GM12892 (cell line): ENCODE data around the gene MAP3K12.
"Not testable (repeated sequence)": the region's sequence is repeated elsewhere in the genome, so short reads cannot be mapped to it uniquely, and the experiment has no call there.

Experiments used
- DNase-seq: peaks from one replicate; pipeline ENCODE4 v3.0.0; 2011; ENCODE audit not compliant: insufficient read length
- FAIRE-seq: peaks from 2 replicates; lab custom pipeline; 2011; peaks lifted over from hg19 to GRCh38; lab: Jason Lieb, UNC
- POLR2A ChIP-seq: IDR thresholded peaks from 2 replicates; pipeline ENCODE4 v1.6.1; 2011; ENCODE audit warnings: low read depth, low read length, control low read depth
- POLR2AphosphoS5 ChIP-seq: IDR thresholded peaks from 2 replicates; pipeline ENCODE4 v1.6.1; 2011; ENCODE audit warnings: low read depth, low read length, control low read depth
- TAF1 ChIP-seq: IDR thresholded peaks from 2 replicates; pipeline ENCODE4 v1.6.1; 2011; ENCODE audit warnings: low read depth, mild to moderate bottlenecking, control low read depth, low read length, borderline replicate concordance

Gene MAP3K12

DNA sequence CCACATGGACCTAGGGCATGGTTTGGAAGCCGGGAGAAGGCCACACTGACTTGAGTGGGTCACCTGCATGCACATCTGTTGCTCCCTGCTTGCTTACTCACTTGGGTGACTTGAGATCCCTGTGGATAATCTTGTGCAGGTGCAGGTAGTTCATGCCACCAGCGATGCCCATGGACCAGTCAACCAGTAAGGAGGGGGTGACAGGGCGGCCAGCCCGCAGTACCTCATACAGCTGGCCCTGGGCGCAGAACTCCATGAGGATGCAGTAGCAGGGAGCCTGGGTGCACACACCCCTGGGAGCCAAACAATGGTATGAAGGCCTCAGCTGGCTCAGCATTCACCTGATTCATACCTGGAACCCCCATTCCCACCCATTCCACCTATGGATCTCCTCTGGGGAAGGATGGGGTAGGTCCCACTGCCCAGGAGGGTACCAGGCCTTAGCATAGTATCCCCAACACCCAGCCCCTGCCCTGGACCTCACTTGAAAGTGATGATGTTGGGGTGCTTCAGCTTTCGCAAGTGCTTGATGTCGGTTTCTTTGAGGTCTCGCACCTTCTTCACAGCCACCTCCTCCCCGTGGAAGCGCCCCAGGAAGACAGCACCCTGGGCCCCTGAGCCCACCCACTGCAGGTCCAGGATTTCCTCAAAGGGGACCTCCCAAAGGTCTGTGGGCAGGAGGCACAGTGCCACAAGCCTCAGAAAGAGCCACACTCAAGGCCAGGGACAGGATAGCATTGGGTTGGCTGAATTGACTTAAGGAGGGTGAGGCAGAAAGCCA is 13.1 kb downstream of the MAP3K12 start:
- DNase-seq, result no peak
- FAIRE-seq, result no peak

DNA sequence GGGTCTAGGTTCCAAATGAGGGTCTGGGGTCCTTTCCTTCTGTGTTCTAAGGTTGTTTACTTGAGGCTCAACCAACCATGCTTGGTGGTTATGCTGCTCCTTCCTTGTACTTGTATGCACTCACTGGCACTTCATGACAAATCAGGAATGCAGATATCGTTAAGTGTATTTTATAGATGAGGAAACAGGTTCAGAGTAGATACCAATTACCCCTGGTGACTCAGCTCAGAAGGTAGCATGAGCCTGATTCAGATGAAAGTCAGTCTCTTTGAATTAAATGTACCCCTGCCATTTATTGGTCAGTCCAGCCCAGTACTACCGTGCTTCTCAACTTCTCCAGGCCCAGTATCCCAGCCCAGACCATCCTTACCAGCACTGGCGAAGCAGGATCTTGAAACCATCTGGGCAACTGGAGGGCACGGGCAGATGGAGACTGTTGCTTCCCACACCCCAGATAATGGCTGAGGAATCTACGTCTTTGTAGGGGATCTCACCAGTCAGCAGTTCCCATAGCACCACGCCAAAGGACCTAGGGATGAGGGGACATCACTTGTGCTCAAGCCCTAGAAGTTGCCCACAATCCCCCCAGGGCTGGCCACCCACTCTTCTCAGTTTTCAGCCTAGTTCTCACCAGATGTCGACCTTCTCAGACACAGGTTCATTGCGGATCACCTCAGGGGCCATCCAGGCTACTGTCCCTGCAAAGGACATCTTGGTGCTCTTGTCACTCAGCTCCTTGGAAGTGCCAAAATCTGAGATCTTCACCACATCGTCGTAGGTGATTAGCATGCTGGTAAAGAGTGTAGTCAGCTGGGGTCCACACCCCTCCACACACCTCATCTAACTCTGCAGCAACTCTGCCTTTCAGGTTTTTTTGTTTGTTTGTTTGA is 14.3 kb downstream of the MAP3K12 start:
- no peak for FAIRE-seq
- no peak for DNase-seq
- no peak; the same call in 1 of the 2 replicates for TF ChIP-seq POLR2A

More for the DNA sequence above, 13.1 kb downstream of the MAP3K12 start:
- TF ChIP-seq TAF1 (no peak), POLR2A (peak; percentile 14)

DNA sequence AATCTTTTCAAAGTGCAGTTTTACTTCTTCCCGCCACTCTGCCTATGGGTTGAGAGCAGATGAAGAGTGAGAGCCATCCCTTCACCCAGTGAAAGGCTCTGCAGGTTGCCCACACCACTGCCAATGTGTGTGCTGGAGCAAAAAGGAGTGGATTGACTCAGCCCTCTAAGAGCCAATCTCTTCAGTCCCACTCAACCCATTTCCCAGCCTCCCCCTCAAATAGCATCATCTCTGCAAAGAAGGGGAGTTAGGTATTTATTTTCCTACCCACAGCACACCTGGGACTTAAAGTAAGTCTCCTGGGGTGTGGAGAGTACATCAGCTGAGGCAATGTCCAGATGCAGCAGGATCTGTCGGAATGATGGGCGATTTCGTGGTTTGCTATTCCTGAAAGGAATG is 15.3 kb downstream of the MAP3K12 start:
- FAIRE-seq, result no peak
- TF ChIP-seq POLR2AphosphoS5 (no peak), POLR2A (no peak), TAF1 (no peak)
- DNase-seq, result no peak

DNA sequence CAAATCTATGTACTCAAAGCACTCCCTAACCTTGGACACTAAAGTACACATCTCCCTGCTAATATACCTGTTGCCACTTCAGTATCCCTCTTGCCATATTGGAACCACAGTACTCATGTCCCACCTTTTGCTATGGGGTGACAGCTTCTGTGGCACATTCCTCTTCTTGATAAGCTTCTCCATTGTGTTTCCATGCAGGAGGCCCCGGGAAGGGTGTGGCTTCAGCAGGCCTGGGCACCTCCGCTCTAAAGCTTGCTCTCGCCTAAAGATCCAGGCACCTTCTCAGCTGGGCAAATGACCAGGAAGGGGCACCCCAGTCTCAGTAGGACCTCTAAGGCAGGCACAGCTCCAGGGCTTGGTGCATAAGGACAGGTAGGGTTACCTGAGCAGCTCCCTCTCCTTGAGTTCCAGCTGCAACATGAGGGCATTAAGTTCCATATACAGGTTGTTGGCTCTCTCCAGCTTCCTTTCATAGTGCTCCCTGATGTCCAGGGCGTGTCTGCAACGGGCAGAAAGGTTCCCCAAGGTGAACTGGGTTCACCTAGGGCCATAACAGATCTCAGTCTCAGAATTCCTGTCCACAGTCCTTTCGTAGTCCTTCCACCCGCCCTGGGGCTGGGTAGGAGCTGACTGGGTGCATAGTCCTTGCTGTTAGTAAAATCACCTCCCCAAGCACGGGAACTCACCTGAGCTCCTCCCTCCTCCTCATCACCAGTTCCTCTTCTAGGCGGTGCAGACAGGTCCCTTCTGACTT is 15.9 kb downstream of the MAP3K12 start:
- TF ChIP-seq TAF1, result no peak
- TF ChIP-seq POLR2AphosphoS5, result peak; percentile 80
- FAIRE-seq, result no peak
- no peak for DNase-seq

DNA sequence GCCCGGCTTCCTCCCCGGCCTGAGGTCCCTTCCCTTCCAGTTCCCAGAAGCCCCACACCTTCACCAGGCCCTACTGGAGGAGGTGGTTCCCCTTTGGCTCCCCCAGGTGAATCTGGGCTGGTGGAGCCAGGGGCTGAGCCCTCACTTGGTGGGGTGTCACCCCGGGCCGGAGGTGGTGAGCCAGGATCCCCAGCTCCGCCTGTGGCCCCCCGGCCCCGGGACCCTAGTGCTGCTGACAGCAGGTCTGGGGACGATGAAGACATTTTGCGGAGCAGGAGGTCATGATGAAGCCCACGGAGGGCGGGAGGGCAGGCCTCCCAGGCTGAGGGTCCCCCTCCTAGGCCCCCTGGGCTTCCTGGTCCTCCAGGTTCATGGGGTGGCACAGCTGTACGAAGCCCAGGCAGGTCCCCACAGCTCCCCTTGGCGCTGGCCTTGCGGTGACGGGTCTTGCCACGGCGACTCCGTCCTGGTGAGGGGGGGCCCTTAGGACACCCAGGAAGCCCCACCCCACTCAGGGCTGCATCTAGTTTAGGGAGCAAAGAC is 16.6 kb downstream of the MAP3K12 start:
- no peak for DNase-seq
- TF ChIP-seq POLR2AphosphoS5 (peak; percentile 68), POLR2A (no peak; the same call in 1 of the 2 replicates), TAF1 (no peak)
- FAIRE-seq, result no peak

DNA sequence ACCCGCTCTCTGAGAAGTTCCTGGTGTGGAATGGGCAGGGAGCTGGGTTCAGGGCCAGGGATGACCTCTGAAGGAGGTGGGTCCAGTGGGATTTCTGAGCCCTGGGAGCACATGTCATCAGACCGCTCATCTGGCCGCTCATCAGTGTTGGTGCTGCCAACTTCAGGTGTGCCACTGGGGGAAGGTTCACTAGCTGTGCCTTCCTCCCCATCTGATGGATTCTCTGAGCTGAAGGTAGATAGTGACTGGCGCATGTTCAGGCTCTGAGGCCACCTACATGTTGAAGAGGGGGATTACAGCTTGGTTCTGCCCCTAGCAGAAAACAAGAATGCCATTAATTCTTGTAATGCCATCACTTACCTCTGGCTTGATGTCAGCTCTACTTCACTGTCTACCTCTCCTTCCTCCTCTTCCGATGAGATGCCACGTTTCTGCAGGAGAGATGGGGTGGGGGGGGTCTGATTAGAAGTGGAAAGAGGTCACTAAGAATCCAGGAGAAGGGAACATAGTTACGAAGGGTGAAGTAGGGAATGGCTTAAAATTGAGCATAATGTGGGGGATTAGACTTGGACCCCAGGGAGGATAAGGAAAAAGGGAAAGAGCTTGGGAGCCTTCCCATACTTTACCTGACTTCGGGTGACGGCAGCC is 17.2 kb downstream of the MAP3K12 start:
- FAIRE-seq (no peak), DNase-seq (no peak)
- no peak for TF ChIP-seq TAF1
- peak; percentile 57 for TF ChIP-seq POLR2A
- TF ChIP-seq POLR2AphosphoS5, result 0 out of 2 replicates have a peak, but pooled peaks have one; percentile 21

DNA sequence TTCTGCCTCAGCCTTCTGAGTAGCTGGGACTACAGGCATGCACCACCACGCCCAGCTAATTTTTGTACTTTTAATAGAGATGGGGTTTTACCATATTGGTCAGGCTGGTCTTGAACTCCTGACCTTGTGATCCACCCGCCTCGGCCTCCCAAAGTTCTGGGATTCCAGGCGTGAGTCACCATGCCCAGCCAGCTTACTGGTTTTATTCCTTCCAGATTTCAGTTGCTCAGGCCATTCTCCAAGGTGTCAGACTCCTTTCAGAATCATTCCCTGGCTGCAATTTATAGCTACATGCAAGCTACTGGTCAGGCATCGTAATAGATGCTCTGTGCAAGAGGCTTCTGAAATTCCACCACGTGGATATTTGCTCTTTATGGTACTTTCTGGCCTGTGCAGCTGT is 17.8 kb downstream of the MAP3K12 start:
- FAIRE-seq, DNase-seq: not testable (repeated sequence)

DNA sequence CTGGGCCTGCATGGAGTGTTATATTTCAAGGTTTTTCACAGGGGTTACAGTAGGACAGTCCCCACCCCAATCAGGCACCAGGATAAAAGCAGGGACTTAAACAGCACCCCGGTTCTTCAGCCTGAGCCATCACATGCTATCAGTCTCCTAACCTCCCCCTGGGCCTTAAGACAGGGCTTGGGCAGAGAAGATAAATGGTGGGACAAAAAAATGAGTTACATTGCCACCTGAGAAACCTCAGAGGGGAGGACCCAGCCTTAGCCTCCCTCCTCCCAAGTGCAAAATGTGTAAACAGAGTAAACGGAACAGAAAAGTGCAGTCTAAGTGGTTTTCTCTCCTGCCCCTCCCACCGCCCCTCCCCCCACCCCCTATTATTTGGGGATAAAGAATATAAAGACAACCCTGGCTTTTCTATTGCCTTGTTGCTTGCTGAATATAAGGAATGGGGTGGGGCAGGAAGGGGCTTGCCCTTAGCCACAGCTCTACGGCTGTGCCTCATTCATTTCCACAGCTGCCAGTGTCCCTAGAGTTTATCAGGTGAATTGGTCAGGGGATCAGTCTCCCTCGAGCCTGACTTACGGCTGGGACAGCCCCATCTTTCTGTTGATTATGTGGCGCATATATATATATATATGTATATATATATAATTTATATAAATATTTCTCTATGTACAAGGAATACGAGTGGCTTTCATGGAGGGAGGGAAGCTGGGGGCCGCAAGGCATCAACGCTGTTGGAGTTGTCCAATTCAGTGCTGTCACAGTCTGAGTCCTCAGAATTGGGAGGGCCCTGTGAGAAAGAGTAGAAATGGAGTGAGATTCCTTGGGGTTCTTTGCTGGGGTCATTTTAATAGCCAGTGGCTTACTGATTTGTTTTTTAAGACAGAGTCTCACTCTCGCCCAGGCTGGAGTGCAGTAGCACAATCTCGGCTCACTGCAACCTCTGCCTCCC is 18.5 kb downstream of the MAP3K12 start:
- TF ChIP-seq POLR2A (peak; percentile 26; the same call in 1 of the 2 replicates), POLR2AphosphoS5 (peak; percentile 53), TAF1 (no peak)
- no peak for DNase-seq
- no peak for FAIRE-seq

DNA sequence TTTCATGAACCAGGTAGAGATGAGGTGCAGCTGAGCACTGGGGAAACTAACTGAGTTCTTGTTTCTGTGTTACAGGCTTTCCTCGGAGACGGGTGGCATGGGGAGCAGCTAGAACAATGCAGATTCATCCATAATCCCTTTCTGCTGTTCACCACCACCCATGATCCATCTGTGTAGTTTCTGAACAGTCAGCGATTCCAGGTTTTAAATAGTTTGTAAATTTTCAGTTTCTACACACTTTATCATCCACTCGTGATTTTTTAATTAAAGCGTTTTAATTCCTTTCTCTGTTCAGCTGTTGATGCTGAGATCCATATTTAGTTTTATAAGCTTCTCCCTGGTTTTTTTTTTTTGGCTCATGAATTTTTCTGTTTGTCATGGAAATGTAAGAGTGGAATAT is 19.9 kb downstream of the MAP3K12 start:
- no peak for DNase-seq
- FAIRE-seq, result no peak
- TF ChIP-seq TAF1, result no peak
- no peak for TF ChIP-seq POLR2A
- TF ChIP-seq POLR2AphosphoS5, result no peak

DNA sequence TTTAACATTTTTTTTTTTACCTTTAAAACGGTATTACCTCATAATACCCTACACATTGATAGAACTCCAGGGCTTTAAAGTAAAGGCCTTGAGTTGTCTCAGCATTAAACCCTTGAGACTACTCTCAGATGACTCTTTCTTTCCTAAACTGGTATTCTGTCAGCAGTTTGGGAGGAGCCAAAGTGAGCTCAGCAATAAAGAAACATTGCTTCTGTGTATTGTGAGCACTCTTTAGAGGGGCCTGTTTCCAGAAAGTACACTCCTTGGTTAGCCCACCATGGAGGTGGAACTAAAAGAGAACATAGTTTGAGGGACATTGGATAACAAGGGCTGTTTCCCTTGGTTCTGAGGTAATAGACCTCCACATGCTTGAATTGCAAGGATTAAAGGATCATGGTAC is 20.4 kb downstream of the MAP3K12 start:
- TF ChIP-seq TAF1 (no peak), POLR2AphosphoS5 (no peak), POLR2A (no peak)
- FAIRE-seq (no peak), DNase-seq (no peak)
